DMS79 (cell line): Measurements from ENCODE around the gene IFI27L2.
"Not testable (repeated sequence)": the region's sequence is repeated elsewhere in the genome, so short reads cannot be mapped to it uniquely, and the experiment has no call there.

Source experiments
- DNase-seq: peaks from one replicate; lab custom pipeline; 2025; lab: John Stamatoyannopoulos, UW

IFI27L2 gene, protein sequence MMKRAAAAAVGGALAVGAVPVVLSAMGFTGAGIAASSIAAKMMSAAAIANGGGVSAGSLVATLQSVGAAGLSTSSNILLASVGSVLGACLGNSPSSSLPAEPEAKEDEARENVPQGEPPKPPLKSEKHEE

DNA sequence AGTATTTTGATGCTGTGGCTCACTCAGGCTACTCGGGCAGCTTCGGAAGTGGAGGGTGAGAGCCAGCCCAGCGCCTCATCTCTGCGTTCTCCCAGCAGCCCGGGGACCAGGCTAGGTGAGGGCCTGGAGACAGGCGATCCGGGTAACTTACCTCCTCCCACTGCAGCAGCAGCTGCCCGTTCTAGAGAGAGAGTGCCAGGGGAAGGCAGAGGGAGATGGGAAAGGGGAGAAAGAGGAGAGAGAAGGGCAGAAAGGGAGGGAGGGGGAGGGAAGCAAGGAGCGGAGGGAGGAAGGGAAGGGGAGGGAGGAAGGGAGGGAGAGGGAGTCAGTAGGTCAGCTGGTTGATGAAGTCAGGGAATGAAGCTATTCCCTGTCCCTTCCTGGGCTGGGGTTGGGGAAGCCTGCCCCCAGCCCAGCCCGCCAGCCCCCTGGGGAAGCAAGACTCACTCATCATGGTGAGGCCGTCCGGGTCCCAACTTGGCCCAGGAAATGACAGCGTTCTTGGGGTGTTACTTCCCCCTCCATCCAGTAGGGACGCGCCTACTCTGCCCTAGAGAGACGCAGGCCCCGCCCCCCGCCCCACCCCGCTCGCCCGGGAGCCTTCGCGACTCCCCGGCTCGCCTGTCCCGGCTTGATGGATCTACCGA is at the start of gene IFI27L2:
TSS of gene IFI27L2 (minus strand) at position 494 of the 647 bp plus-strand sequence. CDS start at position 454, 40 bp downstream.
- peak; percentile 85 for DNase-seq

DNA sequence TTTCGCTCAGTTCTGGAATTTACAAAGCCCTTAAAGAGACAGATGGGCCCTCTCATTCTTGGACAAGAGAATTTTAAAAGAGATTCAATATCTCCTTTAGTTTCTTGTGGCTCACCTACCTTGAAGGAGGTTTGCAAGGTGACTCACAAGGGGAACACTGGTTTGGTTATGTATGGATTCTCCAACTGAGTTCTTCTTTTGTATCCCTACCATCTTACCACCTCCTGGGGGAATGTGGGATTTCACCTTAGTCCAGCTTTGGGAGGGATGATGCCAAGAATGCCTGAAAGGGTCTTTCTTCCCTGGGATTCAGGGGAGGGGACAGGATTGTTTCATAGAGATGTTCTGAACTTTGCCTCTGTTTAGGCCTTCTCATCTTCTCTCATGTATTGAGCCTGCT is 48.4 kb upstream of the IFI27L2 start:
- no peak for DNase-seq

GRCh38 chr14:94176808-94177207 is 47.4 kb upstream of the IFI27L2 start:
- DNase-seq, result no peak

DNA sequence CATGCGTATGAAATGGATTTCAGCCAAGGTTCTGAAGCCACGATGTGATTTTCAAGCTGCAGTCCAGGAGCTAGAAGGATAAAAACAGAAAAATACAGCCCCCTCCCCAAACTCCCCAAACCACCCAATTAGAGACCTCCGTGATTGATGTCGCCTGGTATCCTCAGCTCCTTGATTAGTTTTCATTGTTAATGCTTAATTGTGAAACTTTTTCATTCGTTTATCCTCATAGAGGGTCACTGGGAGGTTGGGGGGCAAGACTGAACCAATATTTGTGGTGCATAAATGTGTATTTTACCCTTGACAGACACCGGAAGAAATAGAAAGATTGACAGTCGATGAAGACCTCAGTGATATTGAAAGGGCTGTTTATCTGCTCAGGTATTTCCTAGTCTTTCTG is 46.3 kb upstream of the IFI27L2 start:
- DNase-seq, result no peak

DNA sequence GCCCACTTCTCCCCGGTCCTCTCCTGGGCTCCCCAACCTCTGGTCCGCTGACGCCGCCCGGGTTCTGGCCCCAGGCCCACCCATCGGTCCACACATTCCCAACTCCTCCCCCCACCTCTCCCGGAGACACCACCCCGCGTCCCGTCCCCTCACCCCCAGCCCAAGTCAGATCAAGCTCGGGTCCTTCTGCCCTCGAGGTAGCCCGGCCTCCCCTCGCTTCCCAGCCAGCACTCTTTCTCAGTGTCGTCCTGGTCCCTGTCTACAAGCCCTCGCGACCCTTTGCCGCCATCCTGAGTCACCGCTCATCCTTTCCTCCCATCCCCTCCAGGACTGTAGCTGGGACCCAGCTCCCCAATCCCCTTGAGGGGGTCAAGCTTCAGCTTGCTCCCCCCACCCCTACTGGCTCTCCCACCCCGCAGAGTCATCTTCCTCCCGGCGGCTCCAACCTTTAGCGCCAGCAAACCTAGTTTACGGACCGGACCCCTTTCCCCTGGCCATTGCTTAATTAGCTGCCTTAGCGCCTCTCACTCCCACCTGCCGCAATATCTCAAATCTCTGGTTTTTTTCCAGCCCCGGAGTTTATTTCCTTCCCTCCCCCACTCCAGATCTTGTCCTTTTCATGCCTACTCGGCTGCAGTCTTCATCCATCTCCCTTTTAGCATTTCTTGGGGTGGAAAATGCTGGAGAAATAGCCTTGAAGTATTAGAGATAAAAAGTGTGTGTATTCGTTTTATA is 45.8 kb upstream of the IFI27L2 start:
- DNase-seq, result no peak

GRCh38 chr14:94174604-94175010 is 45.2 kb upstream of the IFI27L2 start:
- no peak for DNase-seq

DNA sequence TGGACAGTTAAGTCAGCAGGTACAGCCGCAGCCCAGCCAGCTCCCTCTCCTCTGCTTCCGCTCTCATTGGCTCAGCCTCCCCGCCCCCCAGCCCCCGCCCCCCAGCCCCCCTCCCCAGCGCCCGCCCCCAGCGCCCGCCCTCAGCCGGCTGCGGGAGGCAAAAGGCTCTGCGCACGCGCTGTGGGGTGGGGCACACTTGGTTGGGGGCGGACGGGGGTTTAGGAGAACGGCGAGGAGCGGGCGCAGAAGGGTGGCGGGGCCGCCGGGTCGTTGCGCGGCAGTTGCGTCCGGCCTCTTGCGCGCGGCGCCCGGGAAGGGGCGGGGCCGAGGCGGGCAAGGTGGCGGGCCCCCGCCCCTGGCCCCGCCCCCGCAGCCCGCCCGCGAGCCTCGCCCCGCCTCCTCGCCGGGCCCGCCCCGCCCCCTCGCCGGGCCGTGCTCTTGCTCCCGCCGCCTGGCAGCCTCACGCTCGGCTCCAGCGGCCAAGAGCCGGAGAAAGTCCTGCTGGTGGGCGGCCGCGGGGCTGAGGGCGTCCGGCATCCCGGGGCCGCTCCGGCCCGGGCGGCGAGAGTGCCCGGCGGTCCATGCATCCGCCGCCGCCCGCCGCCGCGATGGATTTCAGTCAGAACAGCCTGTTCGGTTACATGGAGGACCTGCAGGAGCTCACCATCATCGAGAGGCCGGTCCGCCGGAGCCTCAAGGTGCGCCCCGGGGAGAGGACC is 44.6 kb upstream of the IFI27L2 start, which contains the start of gene PPP4R4:
TSS of gene PPP4R4 (plus strand) at position 438 of the 719 bp plus-strand sequence. CDS start at position 582, 144 bp downstream.
- peak; percentile 76 for DNase-seq

DNA sequence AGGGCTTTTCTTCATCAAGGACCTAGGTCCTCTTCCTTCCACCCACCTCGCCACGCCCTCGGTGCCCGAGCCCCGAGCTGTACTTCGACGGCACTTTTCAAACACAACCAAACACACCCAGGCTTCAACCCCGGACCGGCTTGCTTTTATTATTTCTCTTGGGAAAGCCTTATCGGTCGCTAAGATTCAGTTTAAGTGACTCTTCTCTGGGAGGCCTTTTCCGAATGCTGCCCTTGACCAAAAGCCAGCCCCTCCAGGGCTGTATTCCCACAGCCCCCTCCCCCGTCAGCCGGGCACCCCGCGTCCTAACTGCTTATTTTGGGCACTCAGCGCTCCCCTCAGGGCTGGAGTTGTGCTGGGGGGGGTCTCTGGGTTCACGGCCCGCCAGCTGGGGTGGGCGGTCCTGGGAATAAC is 44.1 kb upstream of the IFI27L2 start:
- no peak for DNase-seq

DNA sequence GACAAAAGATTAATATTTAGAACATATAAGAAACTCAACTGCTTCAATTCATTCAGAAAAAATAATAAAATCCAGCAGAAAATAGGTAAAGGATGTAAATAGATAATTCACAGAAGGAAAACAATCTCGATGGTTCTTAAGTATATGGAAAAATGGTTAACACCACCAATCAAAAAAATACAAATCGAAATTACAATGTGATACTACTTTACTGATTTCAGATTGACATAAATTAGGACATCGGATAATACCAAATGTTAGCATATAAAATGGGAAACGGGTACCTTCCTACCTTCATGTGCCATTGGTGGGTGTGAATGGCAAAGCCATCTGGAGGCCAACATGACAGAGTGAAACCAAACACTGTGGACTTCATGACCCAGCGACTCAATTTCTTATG is 43.1 kb upstream of the IFI27L2 start:
- no peak for DNase-seq

- DNase-seq, result no peak
Observed at GRCh38 chr14:94171208-94171607, 41.8 kb upstream of the IFI27L2 start.

- DNase-seq, result no peak
Observed at GRCh38 chr14:94170136-94170535, 40.7 kb upstream of the IFI27L2 start.

GRCh38 chr14:94165744-94166143 is 36.3 kb upstream of the IFI27L2 start:
- DNase-seq, result no peak

- no peak for DNase-seq
Observed at GRCh38 chr14:94164685-94165431, 35.5 kb upstream of the IFI27L2 start.

DNA sequence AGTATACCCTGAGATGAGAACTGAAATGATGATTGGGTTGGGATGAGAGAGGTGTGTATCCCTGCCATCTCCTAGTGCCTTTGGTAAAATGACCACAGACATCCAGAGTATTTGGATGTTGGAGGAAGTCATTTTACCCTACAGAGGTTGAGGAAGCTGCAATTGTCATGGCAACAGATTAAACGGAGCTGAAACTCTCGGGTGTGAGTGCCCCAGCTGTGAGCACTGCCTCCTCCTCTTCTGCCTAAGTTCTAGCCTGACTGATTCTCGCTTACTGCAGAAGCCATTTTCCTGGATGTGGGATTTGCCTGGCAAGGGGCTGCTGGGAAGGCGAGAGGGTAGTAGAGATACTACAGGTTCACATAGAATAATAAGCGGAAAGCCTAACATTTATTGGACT is 34.4 kb upstream of the IFI27L2 start:
- DNase-seq, result no peak

DNA sequence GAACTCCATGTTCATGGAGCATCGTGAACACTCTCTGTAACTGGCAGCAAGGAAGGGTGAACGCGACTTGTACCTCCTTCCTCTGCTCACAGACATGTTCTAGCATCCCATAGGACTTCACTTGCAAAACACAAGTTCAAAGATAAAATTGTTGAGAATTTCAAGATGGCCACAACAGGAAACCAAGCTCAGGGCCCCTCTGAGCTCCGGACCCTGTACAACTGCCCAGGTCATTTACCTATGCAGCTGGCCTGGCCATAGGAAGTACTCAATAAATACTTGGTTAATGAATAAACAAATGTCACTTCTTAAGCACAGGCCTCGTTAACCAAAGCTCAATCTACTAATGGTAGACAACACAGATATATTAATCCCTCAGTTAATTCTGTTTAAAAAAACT is 33.1 kb upstream of the IFI27L2 start:
- no peak for DNase-seq

GRCh38 chr14:94161981-94162380 is 32.6 kb upstream of the IFI27L2 start:
- no peak for DNase-seq

GRCh38 chr14:94161058-94161457 is 31.7 kb upstream of the IFI27L2 start:
- no peak for DNase-seq

DNA sequence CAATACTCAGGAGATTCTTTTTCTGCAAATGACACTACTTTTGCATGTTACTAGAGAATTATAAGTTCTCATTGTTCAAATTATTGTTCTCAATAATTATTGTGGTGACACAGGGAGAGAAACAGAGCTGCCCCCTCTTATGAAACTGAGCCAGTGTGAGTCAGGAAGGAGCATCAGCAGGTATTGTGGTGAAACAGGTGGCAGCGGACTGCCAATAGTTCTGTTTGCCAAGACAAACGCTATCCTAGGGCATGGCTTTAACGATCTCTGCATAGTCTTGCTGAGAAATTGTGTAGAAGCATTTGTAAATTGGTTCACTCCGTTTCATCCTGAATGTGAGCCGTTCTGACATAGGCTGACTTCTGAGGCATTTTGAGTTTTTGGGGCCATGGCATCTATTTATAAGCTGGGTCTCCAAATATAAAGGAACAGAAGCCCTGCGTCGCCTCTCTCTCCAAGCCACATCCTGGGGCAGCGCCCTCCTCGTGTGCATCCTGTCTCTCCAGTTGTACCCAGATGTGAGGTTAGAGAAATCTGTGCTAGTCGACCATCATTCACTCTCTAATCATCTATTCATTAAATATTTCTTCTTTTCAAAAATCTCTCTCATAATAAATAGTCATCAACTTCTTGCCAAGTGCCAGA is 29.0 kb upstream of the IFI27L2 start:
- no peak for DNase-seq

DNA sequence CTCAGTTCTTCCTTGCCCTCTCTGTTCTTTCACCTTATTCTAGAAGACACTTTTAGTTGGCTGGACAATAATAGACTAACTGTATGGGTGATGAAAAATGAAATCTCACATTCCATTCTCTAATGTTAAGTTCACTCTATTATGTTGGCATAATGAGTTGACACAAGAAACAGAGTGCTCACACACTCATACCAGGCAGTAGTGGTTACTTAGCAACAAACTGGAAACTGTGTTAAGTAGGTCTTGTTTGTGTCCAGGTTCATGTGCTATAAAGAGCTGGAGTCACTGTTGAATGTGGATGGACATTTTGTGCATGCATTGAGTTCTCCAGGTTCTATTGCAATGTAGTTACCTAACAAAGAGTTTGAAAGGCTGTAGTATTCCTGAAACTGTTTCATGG is 27.8 kb upstream of the IFI27L2 start:
- DNase-seq, result no peak

GRCh38 chr14:94156143-94156542 is 26.7 kb upstream of the IFI27L2 start:
- not testable (repeated sequence) for DNase-seq

DNA sequence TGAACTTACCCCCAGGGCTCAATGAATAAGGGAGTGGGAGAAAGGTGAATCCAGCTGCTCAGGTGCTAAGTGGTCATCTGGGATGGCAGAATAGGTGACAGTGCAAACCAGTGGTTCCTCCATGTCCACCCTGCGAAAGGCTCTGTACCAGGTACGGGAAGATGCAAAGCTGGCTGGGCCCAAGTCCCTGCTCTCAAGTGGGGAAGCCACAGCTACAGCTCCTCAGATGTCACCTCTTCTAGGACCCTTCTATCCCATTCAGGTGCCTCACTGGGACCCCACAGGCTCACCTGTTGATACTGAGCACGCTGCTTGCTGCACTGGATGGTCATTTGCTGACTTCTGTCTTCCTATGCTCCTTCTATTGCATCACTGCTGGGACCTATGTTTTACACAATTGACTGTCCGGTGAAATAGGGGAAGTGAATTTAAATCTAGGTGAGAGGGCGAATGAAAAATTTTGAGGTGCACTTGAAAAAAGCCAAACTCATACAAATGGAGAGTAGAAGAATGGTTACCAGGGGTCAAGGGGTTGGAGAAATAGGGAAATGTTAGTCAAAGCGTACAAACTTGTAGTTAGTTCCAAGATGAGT is 24.4 kb upstream of the IFI27L2 start:
- no peak for DNase-seq
